ENCODE results near the gene UPB1. TPM values are rescaled to one million over a fixed set of nuclear protein-coding genes. Genes with fewer than 3 reads are reported as not detected.

UPB1 gene
- under 1 TPM; 0.24 to 0.31 TPM for total RNA-seq

DNA sequence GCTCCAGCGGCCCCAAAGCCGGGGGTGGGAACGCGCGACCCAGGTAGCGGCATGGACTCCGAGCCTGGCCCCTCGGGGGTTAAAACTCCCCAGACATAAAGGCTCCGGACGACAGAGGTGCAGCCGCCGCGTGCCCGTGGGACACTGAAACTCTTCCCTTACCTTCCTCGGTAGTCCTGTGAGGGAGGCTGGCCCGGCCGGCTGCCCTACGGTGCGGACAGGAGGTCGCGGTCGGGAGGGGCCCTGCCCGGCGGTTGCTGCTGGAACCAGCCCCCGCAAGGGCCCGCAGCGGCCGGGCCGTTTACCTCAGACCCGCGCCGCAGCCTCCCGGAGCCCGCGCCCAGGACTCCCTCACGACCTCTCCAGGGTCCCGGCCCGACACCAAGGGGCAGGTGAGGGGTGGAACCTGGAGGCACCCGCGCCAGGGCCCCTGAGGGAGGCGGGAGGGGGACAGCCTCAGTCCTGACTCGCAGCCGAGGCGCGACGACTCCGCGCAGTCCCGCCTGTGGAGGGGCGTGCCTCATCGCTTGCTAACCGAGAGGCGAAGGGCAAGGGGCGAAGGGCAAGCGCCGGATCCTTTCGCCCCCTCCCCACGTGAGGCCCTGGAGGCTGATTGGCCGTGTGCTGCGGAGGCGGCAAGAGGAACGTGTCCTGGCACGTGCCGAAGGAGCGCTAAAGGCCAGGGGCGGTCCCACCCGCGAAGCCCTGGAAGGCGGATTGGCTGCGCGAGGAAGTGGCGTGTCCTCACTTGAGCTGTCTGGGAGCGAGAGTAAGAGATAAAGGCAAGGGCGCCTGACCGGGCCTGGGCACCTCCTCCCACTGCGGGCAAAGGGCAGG is at the start of gene UPB1:
UPB1 (plus strand) TSS at position 805 of the 837 bp plus-strand sequence. CDS start 72 bp downstream, outside the sequence.
- no peak for ATAC-seq
- Mint-ChIP-seq H3K4me1 (ENCODE audit: low read depth) (peaks cover 18% of the 10 kb centered on the region), H3K27ac (no peak within 1 kb of the TSS), H3K9me3 (ENCODE audit: insufficient read depth) (no peaks in the 10 kb centered on the region), H3K4me3 (no peak within 1 kb of the TSS), H3K36me3 (ENCODE audit: low read depth) (no peaks in the 10 kb centered on the region), H3K27me3 (ENCODE audit: low read depth) (peaks cover 27% of the 10 kb centered on the region)
- CTCF ChIA-PET = no interaction called here
- POLR2A ChIA-PET = no interaction called here
- DNase-seq = no peak

GRCh38 chr22:24445481-24446259 is 49.5 kb upstream of the UPB1 start:
- Mint-ChIP-seq H3K4me1 (ENCODE audit: low read depth) (peaks cover 35% of the 10 kb centered on the region), H3K27me3 (ENCODE audit: low read depth) (no peaks in the 10 kb centered on the region), H3K4me3 (no peak overlapping the region), H3K27ac (no peak overlapping the region), H3K9me3 (ENCODE audit: insufficient read depth) (no peaks in the 10 kb centered on the region), H3K36me3 (ENCODE audit: low read depth) (peaks cover 18% of the 10 kb centered on the region)
- POLR2A ChIA-PET = interaction anchor here (0.9 to 1.4 kb wide), 2 partner anchors 11 to 21 kb away, joined by 3 to 4 read pairs; no protein-coding TSS in a partner anchor
- peak; percentile 57 for ATAC-seq
- CTCF ChIA-PET = interaction anchor here (1.0 kb wide), 2 partner anchors 11 to 54 kb away, joined by 3 to 4 read pairs; no protein-coding TSS in a partner anchor
- DNase-seq = no peak

DNA sequence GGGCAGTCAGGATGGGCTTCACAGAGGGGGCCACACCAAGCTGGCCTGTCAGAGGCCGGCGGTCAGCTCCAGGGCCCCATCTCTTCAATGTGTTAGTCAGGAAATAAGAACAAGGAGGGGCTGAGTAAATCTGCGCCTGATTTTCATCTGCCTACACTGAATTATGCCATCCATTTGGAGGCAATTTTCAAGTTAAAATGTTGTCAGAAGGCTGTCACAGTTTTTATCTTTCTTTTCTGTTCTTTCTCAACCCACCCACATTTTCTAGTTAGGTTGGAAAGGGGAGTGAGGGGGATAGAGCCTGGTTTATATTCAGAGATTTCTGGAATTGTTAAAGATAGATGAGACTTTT is 48.9 kb upstream of the UPB1 start:
- ChIA-PET POLR2A (no interaction called here), CTCF (interaction anchor here (0.8 kb wide), 1 partner anchor 27 kb away, joined by 3 read pairs; no protein-coding TSS in a partner anchor)
- no peaks in the 10 kb centered on the region for H3K27me3 Mint-ChIP-seq (ENCODE audit: low read depth)
- ATAC-seq = no peak
- no peak for DNase-seq
- H3K9me3 Mint-ChIP-seq (ENCODE audit: insufficient read depth) = no peaks in the 10 kb centered on the region
- H3K4me1 Mint-ChIP-seq (ENCODE audit: low read depth) = peaks cover 29% of the 10 kb centered on the region
- H3K4me3 Mint-ChIP-seq = no peak overlapping the region
- no peak overlapping the region for H3K27ac Mint-ChIP-seq
- H3K36me3 Mint-ChIP-seq (ENCODE audit: low read depth) = peaks cover 13% of the 10 kb centered on the region

DNA sequence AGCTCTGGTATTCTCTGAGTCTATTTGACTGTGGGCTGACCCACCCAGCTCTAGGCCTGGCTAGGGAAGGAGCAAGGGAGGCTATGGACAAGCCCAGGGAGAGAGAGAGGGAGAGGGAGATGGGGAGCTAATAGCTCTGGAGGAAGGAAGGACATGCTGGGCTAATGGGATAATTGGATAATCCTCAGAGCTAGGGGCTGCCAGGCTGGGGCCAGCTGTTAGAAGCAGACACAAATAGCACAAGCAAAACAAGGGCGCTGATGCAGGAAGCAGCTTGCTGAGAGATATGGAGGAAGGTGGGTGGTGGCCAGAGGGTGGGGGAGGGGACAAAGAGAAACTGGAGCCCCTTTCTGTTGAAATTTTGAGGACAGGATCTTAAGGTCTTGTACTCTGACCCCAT is 44.5 kb upstream of the UPB1 start:
- POLR2A ChIA-PET = no interaction called here
- Mint-ChIP-seq H3K27ac (no peak overlapping the region), H3K27me3 (ENCODE audit: low read depth) (no peaks in the 10 kb centered on the region), H3K4me3 (no peak overlapping the region), H3K36me3 (ENCODE audit: low read depth) (no peaks in the 10 kb centered on the region), H3K9me3 (ENCODE audit: insufficient read depth) (no peaks in the 10 kb centered on the region), H3K4me1 (ENCODE audit: low read depth) (peaks cover 12% of the 10 kb centered on the region)
- ATAC-seq (no peak), DNase-seq (no peak)
- CTCF ChIA-PET = no interaction called here

GRCh38 chr22:24451162-24451561 is 44.0 kb upstream of the UPB1 start:
- POLR2A ChIA-PET = no interaction called here
- Mint-ChIP-seq H3K36me3 (ENCODE audit: low read depth) (no peaks in the 10 kb centered on the region), H3K4me1 (ENCODE audit: low read depth) (peaks cover 8% of the 10 kb centered on the region), H3K27me3 (ENCODE audit: low read depth) (no peaks in the 10 kb centered on the region), H3K27ac (no peak overlapping the region), H3K4me3 (no peak overlapping the region), H3K9me3 (ENCODE audit: insufficient read depth) (no peaks in the 10 kb centered on the region)
- CTCF ChIA-PET = no interaction called here
- ATAC-seq = no peak
- DNase-seq = no peak

DNA sequence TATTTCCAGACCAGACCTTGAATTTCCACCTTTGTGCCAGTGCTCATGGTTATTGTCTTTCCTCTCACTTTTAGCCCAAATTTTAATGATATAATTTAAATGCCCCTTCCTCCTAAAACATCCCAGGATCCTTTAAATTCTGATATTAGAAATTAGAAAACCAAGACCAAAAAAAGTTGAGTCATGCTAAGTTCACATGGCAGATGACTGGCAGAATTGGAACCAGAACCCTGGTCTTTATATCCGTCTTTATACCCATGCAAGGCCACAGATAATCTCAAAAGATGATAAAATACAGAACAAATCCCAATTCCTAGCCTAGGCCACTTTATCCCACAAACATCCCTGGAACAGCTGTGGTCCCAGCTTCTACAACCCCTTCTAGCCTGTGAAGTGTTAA is 41.3 kb upstream of the UPB1 start:
- no peak for ATAC-seq
- H3K9me3 Mint-ChIP-seq (ENCODE audit: insufficient read depth) = no peaks in the 10 kb centered on the region
- no peak overlapping the region for H3K27ac Mint-ChIP-seq
- no peaks in the 10 kb centered on the region for H3K27me3 Mint-ChIP-seq (ENCODE audit: low read depth)
- DNase-seq = no peak
- H3K4me3 Mint-ChIP-seq = no peak overlapping the region
- no peaks in the 10 kb centered on the region for H3K36me3 Mint-ChIP-seq (ENCODE audit: low read depth)
- CTCF ChIA-PET = no interaction called here
- peaks cover 5% of the 10 kb centered on the region for H3K4me1 Mint-ChIP-seq (ENCODE audit: low read depth)
- POLR2A ChIA-PET = no interaction called here

GRCh38 chr22:24455039-24455438 is 40.1 kb upstream of the UPB1 start:
- H3K36me3 Mint-ChIP-seq (ENCODE audit: low read depth) = no peaks in the 10 kb centered on the region
- no peak overlapping the region for H3K4me3 Mint-ChIP-seq
- DNase-seq (no peak), ATAC-seq (no peak)
- H3K27ac Mint-ChIP-seq = no peak overlapping the region
- no peaks in the 10 kb centered on the region for H3K9me3 Mint-ChIP-seq (ENCODE audit: insufficient read depth)
- no peaks in the 10 kb centered on the region for H3K27me3 Mint-ChIP-seq (ENCODE audit: low read depth)
- ChIA-PET CTCF (interaction anchor here (1.3 kb wide), 1 partner anchor 17 kb away, joined by 3 read pairs; no protein-coding TSS in a partner anchor), POLR2A (no interaction called here)
- peaks cover 9% of the 10 kb centered on the region for H3K4me1 Mint-ChIP-seq (ENCODE audit: low read depth)

GRCh38 chr22:24455751-24456426 is 39.2 kb upstream of the UPB1 start:
- no peaks in the 10 kb centered on the region for H3K27me3 Mint-ChIP-seq (ENCODE audit: low read depth)
- no peaks in the 10 kb centered on the region for H3K9me3 Mint-ChIP-seq (ENCODE audit: insufficient read depth)
- DNase-seq (no peak), ATAC-seq (no peak)
- POLR2A ChIA-PET = no interaction called here
- no peaks in the 10 kb centered on the region for H3K36me3 Mint-ChIP-seq (ENCODE audit: low read depth)
- no peak overlapping the region for H3K27ac Mint-ChIP-seq
- H3K4me1 Mint-ChIP-seq (ENCODE audit: low read depth) = peaks cover 11% of the 10 kb centered on the region
- CTCF ChIA-PET = interaction anchor here (1.2 to 1.3 kb wide), 2 partner anchors 15 to 18 kb away, joined by 3 to 4 read pairs; no protein-coding TSS in a partner anchor
- no peak overlapping the region for H3K4me3 Mint-ChIP-seq

GRCh38 chr22:24457894-24458420 is 37.2 kb upstream of the UPB1 start:
- DNase-seq (no peak), ATAC-seq (no peak)
- peaks cover 10% of the 10 kb centered on the region for H3K4me1 Mint-ChIP-seq (ENCODE audit: low read depth)
- no peak overlapping the region for H3K27ac Mint-ChIP-seq
- ChIA-PET CTCF (interaction anchor here (0.7 kb wide), 1 partner anchor 36 kb away, joined by 4 read pairs; no protein-coding TSS in a partner anchor), POLR2A (no interaction called here)
- no peaks in the 10 kb centered on the region for H3K36me3 Mint-ChIP-seq (ENCODE audit: low read depth)
- no peaks in the 10 kb centered on the region for H3K9me3 Mint-ChIP-seq (ENCODE audit: insufficient read depth)
- H3K4me3 Mint-ChIP-seq = no peak overlapping the region
- no peaks in the 10 kb centered on the region for H3K27me3 Mint-ChIP-seq (ENCODE audit: low read depth)

GRCh38 chr22:24459911-24460310 is 35.2 kb upstream of the UPB1 start:
- ChIA-PET POLR2A (no interaction called here), CTCF (interaction anchor here (1.2 to 1.3 kb wide), 2 partner anchors 63 to 66 kb away, joined by 3 read pairs; no protein-coding TSS in a partner anchor)
- Mint-ChIP-seq H3K4me1 (ENCODE audit: low read depth) (peaks cover 9% of the 10 kb centered on the region), H3K27me3 (ENCODE audit: low read depth) (no peaks in the 10 kb centered on the region), H3K9me3 (ENCODE audit: insufficient read depth) (no peaks in the 10 kb centered on the region), H3K27ac (no peak overlapping the region), H3K36me3 (ENCODE audit: low read depth) (no peaks in the 10 kb centered on the region), H3K4me3 (no peak overlapping the region)
- DNase-seq (no peak), ATAC-seq (no peak)

DNA sequence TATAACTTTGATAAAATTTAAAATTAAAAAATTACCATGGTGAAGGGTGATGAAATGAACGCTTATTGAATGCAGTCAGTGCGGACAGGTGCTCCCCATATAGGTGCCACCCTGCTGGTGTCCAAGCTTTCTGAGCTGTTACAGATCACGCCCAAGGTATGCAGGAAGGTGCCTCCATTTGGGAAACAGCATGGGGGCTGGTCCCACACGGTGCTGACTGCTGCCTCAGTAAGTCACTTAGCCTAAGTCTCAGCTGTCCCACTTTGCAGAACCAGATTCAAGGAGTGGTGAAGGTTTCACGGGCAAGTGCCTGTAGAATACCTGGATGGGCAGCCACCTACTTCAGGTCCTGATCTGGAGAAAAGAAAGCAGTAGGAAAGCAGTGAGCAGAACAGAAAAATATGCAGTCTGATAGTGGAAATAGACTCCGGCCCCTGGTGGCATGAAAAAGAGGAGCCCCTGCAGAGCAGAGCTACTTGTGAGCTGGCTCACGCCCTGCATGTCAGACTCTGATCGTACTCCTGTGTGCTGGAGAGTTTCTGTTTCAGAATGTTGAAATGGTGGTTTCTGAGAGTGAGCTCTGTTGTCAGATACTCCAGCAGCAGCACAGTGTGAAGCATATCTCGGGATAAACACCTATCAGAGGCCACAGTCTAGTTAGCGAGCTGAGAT is 34.6 kb upstream of the UPB1 start:
- no peak overlapping the region for H3K4me3 Mint-ChIP-seq
- H3K9me3 Mint-ChIP-seq (ENCODE audit: insufficient read depth) = no peaks in the 10 kb centered on the region
- ChIA-PET POLR2A (interaction anchor here (1.1 kb wide), 1 partner anchor 26 kb away, joined by 3 read pairs; no protein-coding TSS in a partner anchor), CTCF (interaction anchor here (0.8 to 1.9 kb wide), 5 partner anchors 23 to 65 kb away, joined by 3 to 6 read pairs (median 3); no protein-coding TSS in a partner anchor)
- DNase-seq (no peak), ATAC-seq (no peak)
- H3K4me1 Mint-ChIP-seq (ENCODE audit: low read depth) = peaks cover 11% of the 10 kb centered on the region
- no peaks in the 10 kb centered on the region for H3K27me3 Mint-ChIP-seq (ENCODE audit: low read depth)
- H3K36me3 Mint-ChIP-seq (ENCODE audit: low read depth) = no peaks in the 10 kb centered on the region
- H3K27ac Mint-ChIP-seq = no peak overlapping the region

Data from activated CD8-positive, alpha-beta T cell treated with anti-CD3 and anti-CD28 coated beads, Interleukin-2, amount 10 ng/mL, durations not matched to agents 7 days and 5 days (primary cell).